ENCODE results near the gene ETS2.

DNA sequence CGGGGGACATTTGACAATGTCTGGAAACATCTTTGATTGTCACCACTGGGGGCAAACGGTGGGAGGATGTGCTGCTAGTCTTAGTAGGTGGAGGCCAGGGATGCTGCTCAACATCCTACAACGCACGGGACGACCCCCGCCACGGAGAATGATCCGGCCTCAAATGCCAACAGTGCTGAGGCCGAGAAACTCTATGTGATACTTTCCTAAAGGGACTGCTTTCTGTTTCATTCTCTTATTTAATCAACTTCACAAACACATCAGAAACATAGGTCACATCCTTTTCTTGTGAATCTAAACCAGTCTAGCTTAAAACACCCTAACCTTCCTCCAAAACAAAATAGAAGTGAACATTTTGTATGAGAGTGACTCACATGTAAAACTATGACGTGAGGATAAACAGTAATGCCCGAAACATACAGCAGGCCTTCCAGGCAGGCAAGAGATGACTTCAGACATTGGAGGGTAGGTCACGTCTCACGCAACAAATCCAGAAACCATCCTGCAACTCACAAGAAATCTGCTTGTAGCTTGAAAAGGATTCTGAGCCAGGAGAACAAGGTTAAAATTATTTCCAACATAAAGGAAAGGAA lies 37.2 kb upstream of the ETS2 start:
- TF ChIP-seq, protein P1, sequence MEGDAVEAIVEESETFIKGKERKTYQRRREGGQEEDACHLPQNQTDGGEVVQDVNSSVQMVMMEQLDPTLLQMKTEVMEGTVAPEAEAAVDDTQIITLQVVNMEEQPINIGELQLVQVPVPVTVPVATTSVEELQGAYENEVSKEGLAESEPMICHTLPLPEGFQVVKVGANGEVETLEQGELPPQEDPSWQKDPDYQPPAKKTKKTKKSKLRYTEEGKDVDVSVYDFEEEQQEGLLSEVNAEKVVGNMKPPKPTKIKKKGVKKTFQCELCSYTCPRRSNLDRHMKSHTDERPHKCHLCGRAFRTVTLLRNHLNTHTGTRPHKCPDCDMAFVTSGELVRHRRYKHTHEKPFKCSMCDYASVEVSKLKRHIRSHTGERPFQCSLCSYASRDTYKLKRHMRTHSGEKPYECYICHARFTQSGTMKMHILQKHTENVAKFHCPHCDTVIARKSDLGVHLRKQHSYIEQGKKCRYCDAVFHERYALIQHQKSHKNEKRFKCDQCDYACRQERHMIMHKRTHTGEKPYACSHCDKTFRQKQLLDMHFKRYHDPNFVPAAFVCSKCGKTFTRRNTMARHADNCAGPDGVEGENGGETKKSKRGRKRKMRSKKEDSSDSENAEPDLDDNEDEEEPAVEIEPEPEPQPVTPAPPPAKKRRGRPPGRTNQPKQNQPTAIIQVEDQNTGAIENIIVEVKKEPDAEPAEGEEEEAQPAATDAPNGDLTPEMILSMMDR (IDR thresholded peaks at IDR 0.05), result no peak
- no peak for TF ChIP-seq POLR2A (IDR thresholded peaks at IDR 0.05)
